ENCODE data around the gene LYL1.

The LYL1 gene

DNA sequence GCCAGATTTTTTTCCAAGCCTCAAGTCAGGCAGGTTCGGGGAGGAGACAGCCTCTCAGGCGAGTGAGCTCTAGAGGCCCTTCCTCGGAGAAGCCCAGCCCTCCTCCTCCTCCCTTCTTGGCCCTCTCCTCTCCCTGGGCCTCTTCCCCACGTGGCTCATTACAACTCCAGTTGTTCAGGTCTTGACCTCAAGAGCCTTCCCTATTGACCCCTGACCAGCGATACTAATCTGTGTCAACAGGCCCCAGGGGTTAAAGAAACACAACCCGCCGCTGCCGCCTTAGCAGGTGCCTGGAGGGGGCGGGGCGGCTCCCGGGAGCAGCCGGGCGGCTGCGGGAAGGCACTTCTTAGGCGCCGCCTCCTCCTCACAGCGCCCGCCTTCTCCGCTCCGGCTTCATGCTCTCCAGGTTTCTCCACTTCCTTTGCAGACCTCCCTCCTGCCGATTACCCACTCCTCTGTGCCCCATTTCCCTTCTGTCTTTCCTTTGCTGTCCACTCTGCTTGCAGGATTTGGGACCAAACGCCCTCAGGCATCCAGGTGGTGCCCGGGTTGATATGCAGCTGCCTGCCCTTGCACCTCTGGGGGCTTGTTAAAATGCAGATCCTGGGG lies 51.0 kb downstream of the LYL1 start:
- H3K27ac ChIP-seq, result peak overlapping the region; percentile 68
- TF ChIP-seq ZFX (IDR thresholded peaks at IDR 0.05), result no peak
- TF ChIP-seq, protein P1, sequence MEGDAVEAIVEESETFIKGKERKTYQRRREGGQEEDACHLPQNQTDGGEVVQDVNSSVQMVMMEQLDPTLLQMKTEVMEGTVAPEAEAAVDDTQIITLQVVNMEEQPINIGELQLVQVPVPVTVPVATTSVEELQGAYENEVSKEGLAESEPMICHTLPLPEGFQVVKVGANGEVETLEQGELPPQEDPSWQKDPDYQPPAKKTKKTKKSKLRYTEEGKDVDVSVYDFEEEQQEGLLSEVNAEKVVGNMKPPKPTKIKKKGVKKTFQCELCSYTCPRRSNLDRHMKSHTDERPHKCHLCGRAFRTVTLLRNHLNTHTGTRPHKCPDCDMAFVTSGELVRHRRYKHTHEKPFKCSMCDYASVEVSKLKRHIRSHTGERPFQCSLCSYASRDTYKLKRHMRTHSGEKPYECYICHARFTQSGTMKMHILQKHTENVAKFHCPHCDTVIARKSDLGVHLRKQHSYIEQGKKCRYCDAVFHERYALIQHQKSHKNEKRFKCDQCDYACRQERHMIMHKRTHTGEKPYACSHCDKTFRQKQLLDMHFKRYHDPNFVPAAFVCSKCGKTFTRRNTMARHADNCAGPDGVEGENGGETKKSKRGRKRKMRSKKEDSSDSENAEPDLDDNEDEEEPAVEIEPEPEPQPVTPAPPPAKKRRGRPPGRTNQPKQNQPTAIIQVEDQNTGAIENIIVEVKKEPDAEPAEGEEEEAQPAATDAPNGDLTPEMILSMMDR (conservative IDR thresholded peaks at IDR 0.05), result no peak

DNA sequence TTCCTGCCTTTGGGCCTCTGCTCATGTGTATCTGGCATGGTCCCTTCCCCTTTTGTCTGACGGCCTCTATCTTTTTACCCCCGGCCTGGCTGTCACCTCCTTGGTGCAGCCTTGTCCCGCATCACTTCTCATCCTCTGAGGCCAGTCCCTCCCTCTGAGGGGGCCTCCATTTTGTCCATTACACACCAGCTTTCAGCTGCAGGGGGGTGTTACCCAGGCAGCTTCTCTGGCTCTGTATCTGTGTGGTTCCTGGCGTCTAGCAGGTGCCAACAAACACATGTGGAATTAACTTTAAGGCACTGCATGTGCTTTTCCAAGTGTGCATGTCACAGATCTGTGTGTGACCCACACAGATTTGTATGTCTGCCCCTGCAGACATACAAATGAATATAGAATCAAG lies 52.4 kb downstream of the LYL1 start:
- TF ChIP-seq, protein P1 (conservative IDR thresholded peaks at IDR 0.05), result no peak
- peak overlapping the region; percentile 68 for H3K27ac ChIP-seq

Measured in C4-2B (cell line).